Stimulated activated CD4-positive, alpha-beta T cell treated with anti-CD3 and anti-CD28 coated beads, TNF-alpha, amount 100 ng/mL, for 1 hour (primary cell): ENCODE data around the gene PGLYRP1.

ENCODE experiments used
- DNase-seq, 3 donors: peaks; one replicate each; pipeline ENCODE4 v3.0.0-alpha.2; 2020; ENCODE audit warnings: low read depth in 3 of 3, low spot score in 1 of 3

PGLYRP1 gene

DNA sequence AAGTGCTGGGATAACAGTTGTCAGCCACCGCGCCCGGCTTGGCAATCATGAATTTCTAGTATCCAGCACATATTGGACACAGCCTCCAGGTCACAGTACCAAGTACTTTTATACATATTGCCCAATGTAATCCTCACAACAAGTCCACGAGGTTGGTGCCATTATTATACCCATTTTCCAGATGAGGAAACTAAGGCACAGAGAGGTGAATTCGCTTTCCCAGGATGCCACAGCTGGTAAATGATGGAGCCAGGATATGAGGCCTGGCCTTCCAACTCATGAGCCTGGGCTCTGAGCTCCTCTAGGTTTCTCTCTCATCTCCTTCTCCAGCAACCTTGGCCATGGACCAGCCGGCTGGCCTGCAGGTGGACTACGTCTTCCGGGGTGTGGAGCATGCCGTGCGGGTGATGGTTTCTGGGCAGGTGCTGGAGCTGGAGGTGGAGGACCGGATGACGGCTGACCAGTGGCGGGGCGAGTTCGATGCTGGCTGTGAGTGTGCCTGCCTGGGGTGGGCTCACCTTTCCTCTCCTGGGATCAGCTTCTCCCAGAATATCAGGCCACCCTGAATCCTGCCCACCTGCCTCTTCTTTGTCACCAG is 20.1 kb downstream of the PGLYRP1 start:
- no peak for DNase-seq

DNA sequence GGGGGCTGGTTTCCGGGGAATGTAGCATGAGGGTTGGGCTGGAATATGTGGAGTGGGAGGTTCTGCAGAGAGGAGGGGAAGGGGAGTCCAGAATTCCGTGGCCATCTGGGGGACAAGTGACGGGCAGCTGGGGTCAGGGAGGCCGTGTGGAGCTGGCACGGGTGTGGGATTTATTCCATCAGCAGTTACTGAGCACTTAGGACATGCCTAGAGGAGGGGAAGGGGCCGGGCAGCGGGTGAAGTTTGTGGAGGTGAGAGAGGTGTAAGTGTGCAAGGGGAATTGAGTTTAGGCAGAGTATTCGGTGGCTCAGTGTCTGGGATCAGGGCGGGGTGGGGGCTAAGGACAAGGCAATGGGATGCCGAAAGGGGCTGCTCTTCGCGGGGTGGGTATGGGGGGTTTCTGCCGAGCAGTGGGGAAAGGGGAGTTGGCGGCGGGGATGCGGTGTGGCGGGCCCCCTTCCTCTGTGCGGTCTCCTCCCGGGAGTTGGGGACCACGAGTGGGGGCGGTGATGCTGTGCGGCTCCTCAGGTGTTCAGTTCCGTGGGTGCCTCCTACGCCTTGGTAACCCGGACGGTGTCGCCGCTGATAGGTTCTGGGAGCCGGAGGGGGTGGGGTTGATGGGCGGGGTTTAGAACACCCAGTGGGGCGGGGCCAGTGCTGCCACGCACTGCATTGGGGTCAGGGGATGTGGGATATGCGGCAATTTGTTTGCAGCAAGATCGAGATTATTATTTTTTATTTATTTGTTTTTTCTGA is 22.2 kb downstream of the PGLYRP1 start:
- peak; percentile 40 to 49 (median 47) for DNase-seq

DNA sequence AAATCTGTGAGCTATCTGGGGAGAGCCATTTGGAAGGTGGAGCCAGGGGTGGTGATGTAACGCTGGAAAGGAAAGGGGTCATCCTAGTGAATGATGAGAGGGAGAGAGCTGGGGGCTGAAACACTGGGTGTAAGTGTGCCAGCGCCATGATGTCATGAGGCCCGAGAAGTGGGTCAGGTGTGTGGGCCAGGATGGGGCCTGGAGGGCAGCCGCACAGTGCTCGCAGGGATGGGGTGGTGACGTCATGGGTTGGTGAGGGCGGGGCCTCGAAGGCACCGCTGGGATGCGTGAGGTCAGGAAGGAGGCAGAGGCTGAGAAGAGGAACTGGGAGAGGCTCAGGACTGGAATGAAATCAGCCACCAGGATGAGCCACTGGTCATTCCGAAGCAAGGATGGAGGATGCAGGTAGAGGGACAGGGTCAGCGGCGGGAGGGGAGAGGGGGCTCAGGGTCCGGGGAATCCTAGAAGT is 23.2 kb downstream of the PGLYRP1 start:
- DNase-seq = no peak

DNA sequence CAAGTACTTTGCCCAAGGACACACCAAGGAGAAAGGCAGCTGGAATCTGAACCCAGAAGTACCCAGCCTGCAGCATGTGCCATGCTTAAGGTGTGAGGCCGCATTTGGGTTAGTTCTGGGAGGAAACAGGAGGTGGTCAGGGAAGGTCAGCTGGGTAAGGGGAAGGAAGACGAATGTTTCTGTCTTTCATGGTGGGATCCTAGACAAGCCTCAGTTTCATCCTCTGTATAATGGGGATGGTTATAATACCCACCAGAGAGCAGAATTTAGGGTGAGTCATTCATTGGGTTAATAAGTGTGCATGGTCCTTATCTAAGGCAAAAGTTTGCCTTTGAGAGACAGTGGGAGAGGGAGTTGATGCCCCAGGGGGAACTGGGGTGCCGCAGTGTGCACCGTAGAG is 24.0 kb downstream of the PGLYRP1 start:
- DNase-seq = no peak

DNA sequence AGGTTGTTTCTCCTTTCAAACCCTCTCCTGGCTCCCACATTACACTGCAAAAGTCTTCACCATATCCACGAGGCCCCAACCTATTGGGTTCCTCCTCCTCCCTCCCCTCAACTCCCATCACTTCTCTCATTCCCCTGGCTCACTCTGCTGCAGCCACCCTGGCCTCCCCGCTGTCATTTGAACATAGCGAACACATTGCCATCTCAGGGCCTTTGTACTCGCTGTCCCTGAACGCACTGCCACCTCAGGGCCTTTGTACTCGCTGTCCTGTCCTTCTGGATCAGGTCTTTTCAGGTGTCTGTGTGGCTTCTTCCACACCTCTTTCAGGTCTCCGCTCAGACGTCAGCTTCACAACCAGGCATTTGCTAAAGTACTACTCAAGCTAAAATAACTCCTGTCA is 25.9 kb downstream of the PGLYRP1 start:
- no peak for DNase-seq

DNA sequence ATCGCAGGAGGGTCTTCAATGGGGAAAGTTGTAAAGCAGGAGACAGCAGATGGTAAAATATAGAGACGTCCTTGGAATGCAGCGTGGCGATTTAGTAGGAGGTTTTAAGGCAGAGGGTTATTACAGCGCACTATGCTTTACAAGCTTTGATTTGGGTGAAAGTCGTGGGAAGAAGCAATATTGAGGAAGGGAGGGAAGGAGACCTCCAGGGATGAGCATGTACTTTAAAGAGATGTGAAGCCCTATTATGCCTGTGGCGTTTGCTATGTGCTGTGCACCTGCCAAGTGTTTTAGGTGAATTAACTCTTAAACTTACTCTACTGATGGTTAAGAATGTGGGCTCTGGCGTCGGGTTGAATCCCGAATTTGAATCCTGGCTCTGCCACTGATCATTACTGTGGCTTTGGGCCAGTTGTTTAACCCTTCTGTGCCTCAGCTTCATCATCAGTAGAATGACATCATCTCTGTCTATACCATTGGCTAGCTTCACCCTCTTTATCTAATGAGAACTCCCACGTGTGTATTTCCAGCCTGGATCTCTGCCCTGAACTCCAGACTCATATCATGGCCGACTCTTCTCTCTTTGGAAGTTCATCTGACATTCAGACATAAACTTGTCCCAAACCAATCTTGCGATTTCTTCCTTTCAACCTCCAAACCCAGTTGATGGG is 27.0 kb downstream of the PGLYRP1 start:
- DNase-seq = no peak

DNA sequence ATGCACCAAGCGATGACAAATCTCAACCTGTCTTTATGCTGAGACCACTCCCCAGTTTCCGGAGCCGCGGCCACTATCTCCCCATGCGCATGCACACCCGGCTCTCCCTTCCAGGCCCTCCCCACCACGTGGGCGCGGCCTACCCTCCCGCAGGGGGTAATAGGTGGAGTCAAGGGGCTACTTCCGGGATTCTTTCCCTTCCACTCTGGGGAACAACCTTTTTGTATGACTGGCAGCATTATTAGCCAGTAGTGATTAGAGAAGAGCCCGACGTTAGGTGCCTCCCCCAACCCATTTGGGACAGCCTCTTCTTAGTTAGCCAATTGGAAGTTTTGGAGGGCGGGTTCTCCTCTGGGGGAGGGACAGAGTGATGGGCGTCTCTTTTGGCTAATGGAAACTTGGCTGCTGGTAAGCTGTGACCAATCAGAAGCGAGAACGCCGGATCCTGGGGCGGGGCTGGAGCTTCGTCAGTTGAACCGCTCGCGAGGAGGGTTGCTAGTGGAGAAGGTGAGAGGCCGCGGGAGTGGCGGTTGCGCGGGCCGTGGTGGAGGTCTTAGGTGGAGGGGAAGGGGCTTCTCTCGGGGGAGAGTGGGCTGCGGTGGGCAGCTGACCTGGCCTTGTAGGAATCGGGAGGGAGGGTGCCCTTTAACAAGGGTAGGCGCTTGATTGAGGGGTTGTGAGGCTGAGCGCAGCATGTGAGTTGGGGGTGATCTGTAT is 27.7 kb downstream of the PGLYRP1 start, which contains the start of gene CCDC61:
TSS of gene CCDC61 (plus strand) at position 470 of the 717 bp plus-strand sequence. CDS start 7,552 bp downstream, outside the sequence.
- peak; percentile 86 to 95 (median 93) for DNase-seq

DNA sequence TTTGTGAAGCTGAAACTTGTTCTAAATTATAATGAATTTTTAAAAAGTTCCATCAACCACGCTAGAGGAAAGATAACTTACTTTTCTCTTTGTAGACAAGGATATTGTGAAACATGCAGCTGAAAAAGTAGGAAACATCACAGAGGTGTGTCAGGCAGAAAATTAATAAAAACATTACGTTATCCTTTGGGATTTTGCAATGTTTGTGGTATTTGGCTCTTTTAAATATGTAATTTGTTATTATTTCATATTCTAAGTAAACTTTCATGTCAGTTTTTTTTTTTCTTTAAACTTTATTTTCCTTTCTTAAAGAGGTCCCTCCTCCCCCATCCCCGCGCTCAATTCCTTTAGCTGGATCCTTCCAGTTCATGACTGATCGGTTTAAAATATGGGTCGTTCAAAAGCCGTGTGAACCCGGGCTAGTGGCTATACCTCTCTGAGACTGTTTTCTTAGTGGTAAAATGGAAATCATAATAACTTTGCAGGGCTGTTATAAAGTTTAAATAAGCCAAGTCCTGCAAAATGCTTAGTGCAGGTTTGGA is 28.3 kb downstream of the PGLYRP1 start:
- no peak for DNase-seq

DNA sequence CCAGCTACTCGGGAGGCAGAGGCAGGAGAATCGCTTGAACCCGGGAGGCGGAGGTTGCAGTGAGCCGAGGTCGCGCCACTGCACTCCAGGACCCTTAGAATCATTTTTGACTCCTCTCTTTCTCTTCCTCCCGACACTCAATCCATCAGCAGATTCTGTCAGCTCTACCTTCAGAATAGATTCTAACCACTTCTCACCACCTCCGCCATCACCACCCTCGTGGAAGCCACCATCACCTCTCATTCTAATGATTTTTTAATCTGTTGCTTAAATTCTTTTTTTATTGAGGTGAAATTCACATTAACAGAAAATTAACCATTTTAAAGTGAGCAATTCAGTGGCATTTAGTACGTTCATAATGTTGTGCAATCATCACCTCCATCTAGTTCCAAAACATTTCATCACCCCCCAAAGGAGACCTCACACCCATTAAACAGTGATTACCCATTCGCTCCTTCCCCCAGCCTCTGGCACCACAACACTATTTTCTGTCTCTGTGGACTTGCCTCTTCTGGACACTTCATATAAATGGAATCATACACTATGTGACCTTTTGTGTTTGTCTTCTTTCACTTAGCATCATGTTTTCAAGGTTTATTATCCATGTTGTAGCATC is 32.6 kb downstream of the PGLYRP1 start:
- DNase-seq = no peak

DNA sequence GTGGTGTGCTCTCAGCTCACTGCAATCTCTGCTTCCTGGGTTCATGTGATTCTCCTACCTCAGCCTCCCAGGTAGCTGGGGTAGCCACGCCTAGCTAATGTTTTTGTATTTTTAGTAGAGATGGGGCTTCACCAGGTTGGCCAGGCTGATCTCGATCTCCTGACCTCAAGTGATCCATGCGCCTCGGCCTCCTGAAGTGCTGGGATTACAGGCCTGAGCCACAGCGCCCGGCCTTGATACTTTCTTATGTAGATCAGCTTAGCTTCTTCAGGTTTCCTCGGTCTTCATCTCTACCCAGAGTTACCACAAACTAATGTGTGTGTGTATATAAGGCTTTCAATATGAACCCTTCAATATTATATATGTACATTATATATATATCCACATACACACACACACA is 37.5 kb downstream of the PGLYRP1 start:
- no peak for DNase-seq

DNA sequence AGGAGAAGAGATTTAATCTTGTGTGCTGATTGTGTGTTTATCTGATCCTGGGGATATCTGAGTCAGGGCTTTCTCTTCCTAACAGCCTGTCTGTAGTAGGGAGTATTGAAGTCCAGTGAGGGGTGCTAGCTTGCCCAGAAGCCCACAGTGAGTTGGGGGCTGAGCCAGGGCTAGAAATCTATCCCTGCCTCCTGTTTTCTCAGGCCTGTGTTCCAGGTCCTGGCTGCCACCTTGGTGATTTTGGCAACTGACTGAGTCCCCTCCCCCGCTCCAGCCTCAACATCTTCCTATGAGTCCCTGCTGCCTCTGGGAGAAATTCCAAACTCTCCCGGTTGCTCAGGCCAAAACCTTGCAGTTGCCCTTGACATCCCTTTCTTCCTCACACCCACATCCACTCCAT is 41.5 kb downstream of the PGLYRP1 start:
- DNase-seq = no peak

DNA sequence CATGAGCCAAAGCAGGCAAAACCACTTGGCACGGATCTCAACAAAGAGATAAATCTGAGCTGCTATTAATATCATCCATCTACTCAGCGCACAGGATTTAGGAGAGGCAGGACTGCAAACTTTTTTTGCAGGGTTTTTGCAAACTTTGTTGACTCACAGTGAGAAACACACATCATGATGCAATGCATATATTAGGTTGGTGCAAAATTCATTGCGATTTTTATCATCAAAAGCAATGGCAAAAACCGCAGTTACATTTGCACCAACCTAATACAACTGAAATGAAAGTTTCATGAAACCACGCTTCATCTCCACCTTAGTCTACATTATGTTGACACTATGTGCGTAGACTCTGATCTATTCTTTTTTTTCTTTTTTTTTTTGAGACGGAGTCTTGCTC is 44.7 kb downstream of the PGLYRP1 start:
- no peak for DNase-seq

DNA sequence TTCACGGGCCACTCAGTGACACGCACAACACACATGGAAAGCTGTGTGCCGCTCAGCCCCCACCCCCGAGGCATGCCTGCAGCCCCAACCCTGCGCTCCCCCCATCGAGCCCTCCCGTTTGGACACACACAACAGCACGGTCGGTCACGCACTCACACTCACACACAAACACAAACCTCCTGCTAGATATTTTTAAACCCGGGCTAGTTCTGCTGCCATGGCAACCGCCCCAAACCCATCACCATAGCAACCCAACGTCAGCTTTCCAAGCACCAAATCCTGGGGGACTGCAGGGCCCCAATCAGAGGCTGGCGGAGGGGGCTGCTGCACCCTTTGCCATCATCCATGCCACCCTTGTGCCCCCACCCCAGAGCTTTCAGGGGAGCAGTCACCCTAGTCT is 46.7 kb downstream of the PGLYRP1 start:
- no peak for DNase-seq

DNA sequence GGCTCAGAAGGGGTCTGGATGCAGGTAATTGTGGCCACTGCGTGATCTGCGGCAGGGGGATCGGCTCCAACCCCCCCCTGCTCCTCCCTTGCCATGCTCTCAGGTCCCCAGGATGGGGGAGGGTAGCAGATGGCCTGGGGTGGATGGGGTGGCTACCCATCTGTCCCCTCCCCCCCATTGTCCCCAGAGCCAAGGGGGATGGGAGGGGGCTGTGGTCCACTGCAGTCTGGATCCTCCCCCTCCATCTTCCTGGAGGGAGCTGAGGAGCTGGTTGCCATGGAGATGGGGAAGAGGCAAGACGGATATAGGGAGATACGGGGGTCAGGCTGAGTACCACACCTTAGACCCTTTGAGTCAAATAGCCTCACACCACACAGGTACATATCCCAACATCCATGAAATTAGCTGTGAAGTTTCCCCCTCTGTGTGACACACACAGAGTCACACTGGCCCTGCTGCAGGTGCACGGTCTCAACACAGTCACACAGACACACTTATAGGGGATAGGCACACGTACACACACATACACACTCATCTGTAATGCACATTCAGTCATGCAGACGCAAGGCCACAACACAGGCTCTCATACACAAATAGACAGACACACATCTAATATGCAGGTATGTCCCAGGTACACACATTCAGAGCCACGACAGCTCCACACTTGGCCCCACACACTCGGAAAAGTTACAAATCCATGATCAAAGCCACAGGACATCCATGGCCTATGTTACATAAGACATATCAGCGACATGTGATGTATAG is 47.4 kb downstream of the PGLYRP1 start:
- no peak for DNase-seq

DNA sequence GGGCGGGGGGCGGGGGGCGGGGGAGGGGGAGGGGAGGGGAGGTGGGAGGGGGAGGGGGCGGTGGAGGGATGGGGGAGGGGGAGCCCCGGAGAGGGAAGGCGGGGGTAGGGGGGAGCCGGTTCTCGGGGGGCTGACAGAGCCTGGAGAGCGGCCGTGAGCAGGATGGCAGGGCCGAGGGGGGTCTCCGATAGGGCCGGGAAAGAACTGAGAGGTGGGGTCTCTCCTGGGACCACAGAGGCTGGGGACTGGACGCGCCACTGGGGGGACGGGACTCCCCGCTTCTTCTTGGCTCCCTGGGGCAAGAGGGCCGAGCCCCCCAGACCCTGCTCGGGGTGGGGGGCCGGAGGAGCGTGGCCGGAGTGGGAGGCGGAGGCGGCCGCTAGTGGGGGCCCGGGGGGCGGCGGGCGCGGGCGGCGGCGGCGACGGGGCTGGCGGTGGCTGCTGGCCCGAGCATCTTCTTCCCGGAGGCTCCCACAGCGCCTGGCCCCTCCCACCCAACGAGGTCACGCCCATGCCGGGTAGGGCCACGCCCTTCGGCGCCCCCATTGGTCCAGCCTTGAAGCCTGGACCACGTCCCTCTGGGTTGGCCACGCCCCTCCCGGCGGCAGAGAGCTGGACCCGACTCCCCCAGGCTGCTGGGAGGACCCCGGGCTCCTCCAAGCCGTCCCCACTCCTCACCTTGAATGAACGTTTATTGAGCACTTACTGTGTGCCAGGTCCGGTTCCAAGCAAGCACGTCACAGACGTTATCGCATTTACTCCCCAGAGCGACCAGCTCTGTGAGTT is 49.1 kb downstream of the PGLYRP1 start, which contains the start of gene NOVA2:
TSS of gene NOVA2 (minus strand) at position 313 of the 786 bp plus-strand sequence. CDS start 514 bp downstream, outside the sequence.
- peak in 1 of 3 donors; percentile 16 for DNase-seq

DNA sequence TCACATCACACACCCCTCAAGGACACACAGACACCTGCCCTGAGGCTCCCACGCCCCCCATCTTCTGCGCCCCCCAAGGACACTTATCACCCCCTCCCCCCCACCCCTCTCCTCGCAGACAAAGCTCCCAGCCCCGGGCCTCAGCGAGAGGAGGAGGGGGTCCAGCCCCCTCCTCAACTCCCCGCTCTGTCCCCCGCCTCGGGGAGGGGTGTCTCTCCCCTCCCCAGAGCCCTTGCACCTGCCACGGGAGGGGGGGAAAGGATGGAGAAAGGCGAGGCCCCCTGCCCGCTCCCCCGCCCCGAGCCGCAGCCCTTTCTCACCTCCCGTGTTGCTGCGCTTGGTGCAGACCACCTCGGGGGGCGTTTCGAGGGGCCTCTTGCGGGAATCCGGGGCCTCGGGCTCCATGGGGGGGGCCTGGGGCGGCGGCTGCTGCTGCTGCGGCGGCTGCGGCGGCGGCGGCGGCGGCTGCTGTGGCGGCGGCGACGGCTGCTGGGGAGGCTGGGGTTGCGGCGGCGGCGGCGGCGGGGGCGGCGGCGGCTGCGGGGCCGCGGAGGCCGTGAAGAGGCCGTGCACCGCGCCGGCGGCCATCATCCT is 49.8 kb downstream of the PGLYRP1 start:
- no peak for DNase-seq

DNA sequence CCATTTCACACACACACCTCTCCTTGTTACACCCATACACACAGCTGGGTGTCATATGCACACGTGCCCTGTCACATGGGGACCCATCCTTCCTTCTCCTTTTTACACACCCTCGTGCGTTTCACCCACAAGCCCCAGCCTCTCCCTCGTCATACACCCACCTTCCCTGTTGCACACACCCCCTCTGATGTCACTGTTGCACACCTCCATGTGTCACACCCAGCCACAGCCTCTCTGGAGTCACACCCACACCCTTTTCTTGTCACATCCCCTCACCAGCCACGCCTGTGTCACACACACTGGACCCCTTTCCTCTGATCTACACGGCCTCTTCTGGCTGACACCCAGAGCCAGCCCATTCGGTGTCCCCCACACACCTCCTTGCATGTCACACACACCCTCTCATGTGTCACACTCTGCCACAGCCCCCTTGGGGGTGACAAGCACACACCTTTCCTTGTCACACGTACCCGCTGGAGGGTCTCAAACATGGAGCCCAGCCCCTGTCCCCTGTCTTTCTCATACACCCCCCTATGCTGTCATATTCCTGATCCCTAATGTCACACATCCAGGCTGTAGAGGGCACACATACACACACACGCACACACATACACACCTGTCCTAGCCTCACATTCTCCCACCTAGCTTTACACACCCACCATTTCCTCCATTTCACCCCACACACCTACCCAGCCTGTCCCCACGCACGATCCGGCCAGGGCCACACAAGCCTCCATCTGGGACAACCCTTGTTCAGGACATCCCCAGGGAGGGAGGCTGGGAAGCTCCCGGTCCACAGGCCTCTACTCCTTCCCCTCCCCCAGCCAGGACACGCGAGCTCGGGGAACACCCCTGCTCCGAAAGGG is 50.5 kb downstream of the PGLYRP1 start:
- no peak for DNase-seq
